GM23338 (cell line): ENCODE results near the gene CXCL12. TPM values are rescaled to one million over a fixed set of nuclear protein-coding genes. Genes with fewer than 3 reads are reported as not detected.

Experiments
- ATAC-seq: fragments of 200-7000 bp; cut with Tn5 transposase; 3 replicates; pipeline ENCODE4 v1.9.1; 2020
- DNase-seq: peaks from one replicate; pipeline ENCODE4 v3.0.0-alpha.2; 2015; ENCODE audit warnings: low spot score
- H2AFZ ChIP-seq: fragments of 200-600 bp; sonication (generic); 2 replicates; pipeline ENCODE4 v1.8.0; 2016; ENCODE audit warnings: antibody characterized with exemption, mild to moderate bottlenecking, moderate library complexity
- H3F3A ChIP-seq: fragments of 200-600 bp; sonication (generic); replicated peaks from 2 replicates; pipeline ENCODE4 v1.8.0; 2017; ENCODE audit warnings: antibody characterized with exemption, mixed run types, low read depth
- H3K27ac ChIP-seq: fragments of 200-600 bp; sonication (generic); 2 replicates; pipeline ENCODE4 v1.6.1; 2016; ENCODE audit warnings: low read depth
- H3K27me3 ChIP-seq: fragments of 200-600 bp; sonication (generic); 2 replicates; pipeline ENCODE4 v1.8.0; 2016; ENCODE audit warnings: mild to moderate bottlenecking, mixed run types, moderate library complexity; ENCODE audit not compliant: insufficient read depth
- H3K36me3 ChIP-seq: fragments of 200-600 bp; sonication (generic); 2 replicates; pipeline ENCODE4 v1.8.0; 2016; ENCODE audit warnings: mild to moderate bottlenecking; ENCODE audit not compliant: insufficient read depth
- H3K4me1 ChIP-seq: fragments of 200-600 bp; sonication (generic); 2 replicates; pipeline ENCODE4 v1.8.0; 2016; ENCODE audit warnings: mild to moderate bottlenecking, moderate library complexity; ENCODE audit not compliant: insufficient read depth
- H3K4me2 ChIP-seq: fragments of 200-600 bp; sonication (generic); 2 replicates; pipeline ENCODE4 v1.7.1; 2017; ENCODE audit warnings: mixed run types
- H3K4me3 ChIP-seq: fragments of 200-600 bp; sonication (generic); 2 replicates; pipeline ENCODE4 v1.6.1; 2016; ENCODE audit warnings: mixed run types
- H3K79me2 ChIP-seq: fragments of 200-600 bp; sonication (generic); replicated peaks from 2 replicates; pipeline ENCODE4 v1.8.0; 2017; ENCODE audit warnings: mild to moderate bottlenecking; ENCODE audit not compliant: insufficient read depth
- H3K9me2 ChIP-seq: fragments of 200-600 bp; sonication (generic); 2 replicates; pipeline ENCODE4 v1.8.0; 2017; ENCODE audit not compliant: insufficient read depth
- H4K20me1 ChIP-seq: fragments of 200-600 bp; sonication (generic); replicated peaks from 2 replicates; pipeline ENCODE4 v1.8.0; 2017; ENCODE audit warnings: mild to moderate bottlenecking; ENCODE audit not compliant: insufficient read depth
- H3K27ac Mint-ChIP-seq: 2 replicates; pipeline ENCODE4 v1.8.0; 2020; ENCODE audit warnings: inconsistent platforms, mild to moderate bottlenecking, moderate library complexity, mixed read lengths
- H3K27me3 Mint-ChIP-seq: 3 replicates; pipeline ENCODE4 v1.8.0; 2022; ENCODE audit warnings: low read depth, mild to moderate bottlenecking, moderate library complexity, mixed read lengths, inconsistent platforms; ENCODE audit not compliant: insufficient read depth, poor library complexity
- H3K36me3 Mint-ChIP-seq: 3 replicates; pipeline ENCODE4 v1.8.0; 2021; ENCODE audit warnings: low read depth, mild to moderate bottlenecking, inconsistent platforms, moderate library complexity, mixed read lengths
- H3K4me1 Mint-ChIP-seq: 3 replicates; pipeline ENCODE4 v1.8.0; 2020; ENCODE audit warnings: mild to moderate bottlenecking, inconsistent platforms, mixed read lengths
- H3K4me3 Mint-ChIP-seq: 3 replicates; pipeline ENCODE4 v1.8.0; 2021; ENCODE audit warnings: moderate library complexity, mild to moderate bottlenecking, inconsistent platforms, mixed read lengths
- H3K9me3 Mint-ChIP-seq: 3 replicates; pipeline ENCODE4 v1.8.0; 2020; ENCODE audit warnings: moderate library complexity, mild to moderate bottlenecking, inconsistent platforms, mixed read lengths
- EZH2phosphoT487 ChIP-seq: fragments of 200-600 bp; sonication (generic); IDR thresholded peaks from one replicate; pipeline ENCODE4 v1.8.1; 2018; ENCODE audit warnings: antibody characterized with exemption; ENCODE audit not compliant: unreplicated experiment
- JUNB ChIP-seq: IDR thresholded peaks from one replicate; pipeline ENCODE4 v1.6.1; 2016; ENCODE audit warnings: antibody characterized with exemption; ENCODE audit not compliant: unreplicated experiment
- NANOG ChIP-seq: IDR thresholded peaks from 2 replicates; pipeline ENCODE4 v1.6.1; 2016; ENCODE audit warnings: antibody characterized with exemption, borderline replicate concordance
- STAT1 ChIP-seq: IDR thresholded peaks from one replicate; pipeline ENCODE4 v1.6.1; 2016; ENCODE audit warnings: antibody characterized with exemption; ENCODE audit not compliant: unreplicated experiment
- ZNF114 ChIP-seq: fragments of 250-450 bp; sonication (Bioruptor Pico); IDR thresholded peaks from 2 replicates; pipeline ENCODE4 v1.5.0; 2020; ENCODE audit warnings: mild to moderate bottlenecking, moderate library complexity
- ZNF331 ChIP-seq: fragments of 250-450 bp; sonication (Bioruptor Pico); IDR thresholded peaks from 2 replicates; pipeline ENCODE4 v1.5.0; 2020; ENCODE audit warnings: low read depth, mild to moderate bottlenecking, moderate library complexity
- polyA plus RNA-seq: library from polyadenylated mRNA; unstranded; fragments of >200 nt; fragmentation: Nextera tagmentation; extraction: Ambion mirVana; gene quantifications from 2 replicates; pipeline ENCODE4 v1.2.1, GENCODE V29; 2016
- total RNA-seq: library from RNA; depleted of rRNA; stranded (reverse); fragments of >200 nt; shearing (Covaris generic); gene quantifications from 2 replicates; pipeline ENCODE4 v1.2.3, GENCODE V29; 2014
- TF ChIP-seq, protein P1 (sequence below): fragments of 250-450 bp; sonication (Bioruptor Pico); IDR thresholded peaks from 2 replicates; pipeline ENCODE4 v1.5.0; 2020; ENCODE audit warnings: mild to moderate bottlenecking, moderate library complexity

Gene CXCL12
- total and polyA plus RNA-seq, 2 experiments from 2014 or later, result 53.8 to 58.5 TPM

DNA sequence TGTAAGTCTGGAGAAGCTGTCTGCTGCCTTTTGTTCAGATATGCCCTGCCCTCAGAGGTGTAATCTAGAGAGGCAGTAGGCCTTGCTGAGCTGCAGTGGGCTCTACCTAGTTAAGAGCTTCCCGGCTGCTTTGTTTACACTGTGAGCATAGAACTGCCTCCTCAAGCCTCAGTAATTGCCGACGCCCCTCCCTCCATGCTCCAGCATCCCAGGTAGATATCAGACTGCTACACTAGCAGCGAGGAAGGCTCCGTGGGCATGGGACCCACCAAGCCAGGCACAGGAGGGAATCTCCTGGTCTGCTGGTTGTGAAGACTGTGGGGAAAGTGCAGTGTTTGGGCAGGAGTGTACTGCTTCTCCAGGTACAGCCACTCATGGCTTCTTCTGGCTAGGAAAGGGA, 26.4 kb upstream of the CXCL12 start:
- ATAC-seq (no peak), DNase-seq (no peak)
- Histone ChIP-seq H2AFZ (no peak overlapping the region), H3K27me3 (no peaks in the 10 kb centered on the region), H3K9me2 (no peaks in the 10 kb centered on the region; the same call in 1 of the 2 replicates), H3K4me3 (no peak overlapping the region), H3K79me2 (no peaks in the 10 kb centered on the region), H3K4me2 (no peak overlapping the region), H3F3A (no peaks in the 10 kb centered on the region), H4K20me1 (no peaks in the 10 kb centered on the region), H3K36me3 (no peaks in the 10 kb centered on the region), H3K27ac (no peak overlapping the region), H3K4me1 (no peaks in the 10 kb centered on the region)
- Mint-ChIP-seq H3K9me3 (peaks cover 39% of the 10 kb centered on the region), H3K4me1 (no peaks in the 10 kb centered on the region), H3K4me3 (no peak overlapping the region), H3K36me3 (peaks cover 29% of the 10 kb centered on the region), H3K27ac (no peak overlapping the region), H3K27me3 (peaks cover 2% of the 10 kb centered on the region)
- no peak for TF ChIP-seq ZNF114
- no peak for TF ChIP-seq JUNB
- TF ChIP-seq NANOG, result no peak
- TF ChIP-seq EZH2phosphoT487, result no peak
- no peak for TF ChIP-seq STAT1
- TF ChIP-seq, protein P1, sequence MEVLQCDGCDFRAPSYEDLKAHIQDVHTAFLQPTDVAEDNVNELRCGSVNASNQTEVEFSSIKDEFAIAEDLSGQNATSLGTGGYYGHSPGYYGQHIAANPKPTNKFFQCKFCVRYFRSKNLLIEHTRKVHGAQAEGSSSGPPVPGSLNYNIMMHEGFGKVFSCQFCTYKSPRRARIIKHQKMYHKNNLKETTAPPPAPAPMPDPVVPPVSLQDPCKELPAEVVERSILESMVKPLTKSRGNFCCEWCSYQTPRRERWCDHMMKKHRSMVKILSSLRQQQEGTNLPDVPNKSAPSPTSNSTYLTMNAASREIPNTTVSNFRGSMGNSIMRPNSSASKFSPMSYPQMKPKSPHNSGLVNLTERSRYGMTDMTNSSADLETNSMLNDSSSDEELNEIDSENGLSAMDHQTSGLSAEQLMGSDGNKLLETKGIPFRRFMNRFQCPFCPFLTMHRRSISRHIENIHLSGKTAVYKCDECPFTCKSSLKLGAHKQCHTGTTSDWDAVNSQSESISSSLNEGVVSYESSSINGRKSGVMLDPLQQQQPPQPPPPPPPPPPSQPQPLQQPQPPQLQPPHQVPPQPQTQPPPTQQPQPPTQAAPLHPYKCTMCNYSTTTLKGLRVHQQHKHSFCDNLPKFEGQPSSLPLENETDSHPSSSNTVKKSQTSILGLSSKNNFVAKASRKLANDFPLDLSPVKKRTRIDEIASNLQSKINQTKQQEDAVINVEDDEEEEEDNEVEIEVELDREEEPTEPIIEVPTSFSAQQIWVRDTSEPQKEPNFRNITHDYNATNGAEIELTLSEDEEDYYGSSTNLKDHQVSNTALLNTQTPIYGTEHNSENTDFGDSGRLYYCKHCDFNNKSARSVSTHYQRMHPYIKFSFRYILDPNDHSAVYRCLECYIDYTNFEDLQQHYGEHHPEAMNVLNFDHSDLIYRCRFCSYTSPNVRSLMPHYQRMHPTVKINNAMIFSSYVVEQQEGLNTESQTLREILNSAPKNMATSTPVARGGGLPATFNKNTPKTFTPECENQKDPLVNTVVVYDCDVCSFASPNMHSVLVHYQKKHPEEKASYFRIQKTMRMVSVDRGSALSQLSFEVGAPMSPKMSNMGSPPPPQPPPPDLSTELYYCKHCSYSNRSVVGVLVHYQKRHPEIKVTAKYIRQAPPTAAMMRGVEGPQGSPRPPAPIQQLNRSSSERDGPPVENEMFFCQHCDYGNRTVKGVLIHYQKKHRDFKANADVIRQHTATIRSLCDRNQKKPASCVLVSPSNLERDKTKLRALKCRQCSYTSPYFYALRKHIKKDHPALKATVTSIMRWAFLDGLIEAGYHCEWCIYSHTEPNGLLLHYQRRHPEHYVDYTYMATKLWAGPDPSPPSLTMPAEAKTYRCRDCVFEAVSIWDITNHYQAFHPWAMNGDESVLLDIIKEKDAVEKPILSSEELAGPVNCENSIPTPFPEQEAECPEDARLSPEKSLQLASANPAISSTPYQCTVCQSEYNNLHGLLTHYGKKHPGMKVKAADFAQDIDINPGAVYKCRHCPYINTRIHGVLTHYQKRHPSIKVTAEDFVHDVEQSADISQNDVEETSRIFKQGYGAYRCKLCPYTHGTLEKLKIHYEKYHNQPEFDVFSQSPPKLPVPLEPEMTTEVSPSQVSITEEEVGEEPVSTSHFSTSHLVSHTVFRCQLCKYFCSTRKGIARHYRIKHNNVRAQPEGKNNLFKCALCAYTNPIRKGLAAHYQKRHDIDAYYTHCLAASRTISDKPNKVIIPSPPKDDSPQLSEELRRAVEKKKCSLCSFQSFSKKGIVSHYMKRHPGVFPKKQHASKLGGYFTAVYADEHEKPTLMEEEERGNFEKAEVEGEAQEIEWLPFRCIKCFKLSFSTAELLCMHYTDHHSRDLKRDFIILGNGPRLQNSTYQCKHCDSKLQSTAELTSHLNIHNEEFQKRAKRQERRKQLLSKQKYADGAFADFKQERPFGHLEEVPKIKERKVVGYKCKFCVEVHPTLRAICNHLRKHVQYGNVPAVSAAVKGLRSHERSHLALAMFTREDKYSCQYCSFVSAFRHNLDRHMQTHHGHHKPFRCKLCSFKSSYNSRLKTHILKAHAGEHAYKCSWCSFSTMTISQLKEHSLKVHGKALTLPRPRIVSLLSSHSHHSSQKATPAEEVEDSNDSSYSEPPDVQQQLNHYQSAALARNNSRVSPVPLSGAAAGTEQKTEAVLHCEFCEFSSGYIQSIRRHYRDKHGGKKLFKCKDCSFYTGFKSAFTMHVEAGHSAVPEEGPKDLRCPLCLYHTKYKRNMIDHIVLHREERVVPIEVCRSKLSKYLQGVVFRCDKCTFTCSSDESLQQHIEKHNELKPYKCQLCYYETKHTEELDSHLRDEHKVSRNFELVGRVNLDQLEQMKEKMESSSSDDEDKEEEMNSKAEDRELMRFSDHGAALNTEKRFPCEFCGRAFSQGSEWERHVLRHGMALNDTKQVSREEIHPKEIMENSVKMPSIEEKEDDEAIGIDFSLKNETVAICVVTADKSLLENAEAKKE, result no peak
- TF ChIP-seq ZNF331 (CRISPR knock-in tag), result no peak
